NCI-H82 (cell line): ENCODE results near the gene CLRN2.
"Not testable (repeated sequence)": the region's sequence is repeated elsewhere in the genome, so short reads cannot be mapped to it uniquely, and the experiment has no call there.

Experiments
- DNase-seq: peaks from one replicate; lab custom pipeline; 2025; lab: John Stamatoyannopoulos, UW

CLRN2 gene

DNA sequence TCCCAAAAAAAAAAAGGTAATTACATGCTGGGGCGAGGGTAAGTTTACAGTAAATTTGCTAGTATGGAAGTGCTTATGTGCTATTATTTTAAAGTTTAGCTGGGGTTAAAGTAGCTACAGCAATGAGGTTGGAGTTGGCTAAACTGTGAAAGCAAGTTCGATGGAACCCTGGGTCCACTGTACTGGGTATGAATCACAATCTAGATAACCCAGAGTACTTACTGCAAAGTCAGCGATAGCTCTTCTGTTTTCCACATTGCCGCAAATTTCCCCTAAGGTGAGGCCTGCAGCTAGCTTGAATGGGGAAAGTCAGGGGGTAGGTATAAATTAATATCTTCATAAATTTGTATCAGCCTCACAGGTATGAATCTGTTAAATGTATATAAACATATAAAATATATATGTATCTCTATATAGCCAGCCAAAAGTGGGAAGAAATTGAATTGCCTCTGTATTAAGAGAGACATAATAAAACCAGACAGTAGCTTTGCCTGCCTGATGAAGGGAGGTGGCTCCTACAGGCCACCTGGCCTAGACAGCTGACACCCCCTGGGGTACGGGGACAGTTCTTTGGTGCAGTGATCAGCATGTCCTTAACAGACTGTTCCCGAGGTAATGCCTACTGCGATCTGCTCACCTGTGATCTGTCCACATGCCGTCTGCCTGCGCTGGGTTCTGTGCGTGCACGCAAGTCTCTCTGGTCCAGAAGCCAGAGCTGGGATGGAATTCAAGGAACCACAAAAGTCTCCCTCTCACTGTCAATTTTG is 30.6 kb downstream of the CLRN2 start:
- no peak for DNase-seq

DNA sequence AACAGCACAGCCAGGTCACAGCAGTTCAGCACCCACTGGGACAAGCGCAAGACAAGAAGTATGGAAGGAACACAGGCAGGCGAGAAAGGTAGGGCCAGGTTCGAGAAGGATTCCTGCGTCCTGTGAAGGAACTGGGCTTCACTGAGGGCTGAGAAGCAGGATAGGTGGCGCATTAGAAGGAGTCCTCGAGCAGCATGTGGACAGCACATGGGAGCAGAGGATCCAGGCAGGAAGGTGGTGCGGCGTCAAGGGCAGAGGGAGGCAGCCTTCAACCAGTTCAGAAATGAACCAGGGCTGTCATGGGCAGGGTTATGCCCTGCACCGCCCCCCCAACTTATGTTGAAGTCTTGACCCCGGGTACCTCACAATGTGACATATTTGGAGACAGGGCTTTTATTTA is 31.3 kb downstream of the CLRN2 start:
- no peak for DNase-seq

DNA sequence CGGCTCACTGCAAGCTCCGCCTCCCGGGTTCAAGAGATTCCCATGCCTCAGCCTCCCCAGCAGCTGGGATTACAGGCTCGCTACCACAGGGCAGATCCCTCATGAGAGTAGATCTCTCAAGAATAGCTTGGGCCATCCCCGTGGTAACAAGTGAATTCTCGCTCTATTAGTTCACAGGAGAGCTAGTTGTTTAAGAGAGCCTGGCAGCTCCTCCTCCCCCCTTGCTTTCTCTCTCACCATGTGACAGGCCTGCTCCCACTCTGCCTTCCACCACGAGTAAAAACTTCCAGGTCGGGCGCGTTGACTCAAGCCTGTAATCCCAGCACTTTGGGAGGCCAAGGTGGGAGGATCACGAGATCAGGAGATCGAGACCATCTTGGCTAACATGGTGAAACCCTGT is 31.7 kb downstream of the CLRN2 start:
- no peak for DNase-seq

DNA sequence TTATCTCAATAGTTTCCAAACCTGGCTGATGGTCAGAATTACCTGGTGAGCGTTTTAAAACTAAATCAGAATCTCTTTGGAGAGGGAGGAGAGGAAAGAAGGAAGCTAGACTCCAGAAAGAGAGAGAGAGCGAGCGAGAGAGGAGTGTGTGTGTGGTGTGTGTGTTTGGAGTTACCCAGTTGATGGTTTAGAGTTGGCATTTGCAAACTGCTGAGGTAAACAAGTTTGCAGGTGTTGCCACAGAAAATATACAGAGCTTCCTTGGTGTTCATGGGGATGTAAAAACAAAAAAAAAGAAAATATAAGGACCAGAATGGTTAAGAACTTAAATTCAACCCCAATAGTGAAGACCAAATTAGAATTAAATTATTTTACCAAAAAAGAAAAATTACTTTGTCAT is 35.6 kb downstream of the CLRN2 start:
- no peak for DNase-seq

DNA sequence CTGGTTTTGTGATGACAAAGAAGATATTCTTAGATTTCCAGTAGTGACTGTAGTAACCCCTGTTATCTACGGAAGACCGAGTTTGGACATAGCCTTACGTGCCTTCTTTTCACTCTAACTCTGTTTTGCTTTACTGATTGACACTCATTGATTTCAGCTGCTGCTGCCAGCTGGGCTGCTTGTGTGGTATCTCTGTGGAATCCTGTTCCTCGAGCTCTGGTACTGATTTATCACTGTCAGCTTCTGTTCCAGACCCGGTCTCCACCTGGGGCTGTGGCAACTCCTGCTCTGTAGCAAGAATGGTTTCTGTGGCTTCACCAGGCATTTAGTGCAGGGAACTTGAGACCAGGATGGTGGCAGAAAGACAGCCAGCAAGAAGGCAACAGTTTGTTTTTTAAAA is 37.5 kb downstream of the CLRN2 start:
- DNase-seq = no peak

DNA sequence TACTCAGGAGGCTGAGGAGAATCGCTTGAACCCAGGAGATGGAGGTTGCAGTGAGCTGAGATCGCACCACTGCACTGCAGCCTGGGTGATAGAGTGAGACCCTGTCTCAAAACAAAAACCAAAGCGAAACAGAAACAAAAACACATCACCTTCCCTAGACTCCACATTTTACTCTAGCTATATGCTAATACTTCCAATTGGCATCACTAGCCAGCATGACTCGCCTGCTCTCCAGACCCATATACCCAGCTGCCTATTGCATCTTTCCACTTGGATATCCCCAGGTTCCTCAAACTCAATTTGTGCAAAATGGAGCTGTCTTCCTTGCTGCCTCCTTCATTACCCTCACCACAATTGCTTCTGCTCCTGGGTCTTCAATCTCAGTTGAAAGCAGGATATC is 39.6 kb downstream of the CLRN2 start:
- DNase-seq = no peak

DNA sequence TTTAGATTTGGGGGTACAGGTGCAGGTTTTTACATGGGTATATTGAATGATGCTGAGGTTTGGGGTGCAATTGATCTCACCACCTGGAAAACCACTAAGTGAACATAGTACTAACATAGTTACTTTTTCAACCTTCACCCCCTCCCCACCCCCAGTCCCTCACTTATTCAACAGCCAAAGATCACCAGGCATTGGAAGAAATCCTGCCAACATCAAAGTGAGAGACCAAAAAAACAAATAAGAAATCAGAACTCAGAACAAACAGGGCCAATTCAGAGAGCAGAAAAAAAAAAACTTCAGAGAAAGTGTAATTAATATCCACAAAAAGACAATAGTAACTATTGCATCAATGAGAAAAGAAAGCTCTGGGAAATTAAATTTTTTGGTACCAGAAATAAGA is 41.5 kb downstream of the CLRN2 start:
- no peak for DNase-seq

DNA sequence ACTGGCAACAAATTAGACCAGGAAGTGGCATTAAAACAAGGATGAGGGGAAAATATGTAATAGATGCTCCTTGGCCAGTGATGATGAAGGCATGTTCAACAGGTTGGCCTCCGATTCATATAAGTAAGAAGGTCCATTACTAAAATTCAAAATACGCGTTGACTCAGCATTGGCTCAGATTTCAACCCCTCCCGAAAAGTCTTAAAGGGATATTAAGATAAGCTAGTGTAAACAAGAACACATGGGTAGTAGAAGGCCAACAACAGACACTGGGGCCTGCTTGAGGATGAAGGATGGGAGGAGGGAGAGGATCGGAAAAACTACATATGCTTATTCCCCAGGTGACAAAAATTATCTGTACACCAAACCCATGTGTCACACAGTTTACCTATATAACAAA is 42.9 kb downstream of the CLRN2 start:
- DNase-seq = peak; percentile 55

DNA sequence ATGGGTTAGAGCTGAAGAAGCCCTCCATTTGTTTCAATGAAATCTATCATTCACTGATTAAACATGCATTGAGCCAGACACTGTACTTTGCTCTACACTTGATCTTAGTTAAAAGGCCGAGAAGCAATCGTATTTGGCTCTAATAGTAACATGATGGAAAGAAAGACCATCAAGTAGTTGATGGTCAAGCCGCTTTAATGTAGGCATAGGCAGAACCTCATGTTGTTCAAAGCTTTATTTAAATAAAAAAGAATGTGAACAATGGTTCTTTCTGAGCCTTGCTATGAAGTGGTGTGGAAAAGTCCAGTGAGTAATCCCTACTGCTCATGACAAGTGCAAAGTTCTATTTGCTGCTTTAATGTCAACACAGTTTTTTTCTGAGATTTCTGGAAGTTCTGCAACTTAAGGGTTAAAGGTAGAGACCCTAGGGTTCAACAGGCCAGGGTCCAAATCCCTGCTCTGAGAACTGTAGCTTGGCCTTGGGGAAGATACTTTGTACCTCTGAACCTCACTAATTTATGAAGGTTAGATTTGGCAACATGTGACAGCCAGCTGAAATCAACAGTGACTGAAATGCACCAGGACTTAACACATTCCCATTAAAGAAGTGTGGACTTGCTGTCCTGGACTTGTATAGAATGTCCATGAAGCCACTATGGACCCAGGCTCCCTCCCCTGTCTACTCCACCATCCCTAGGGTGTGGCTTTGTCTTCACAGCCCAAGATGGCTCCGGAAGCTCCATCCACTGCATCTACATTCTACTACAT is 44.2 kb downstream of the CLRN2 start:
- no peak for DNase-seq

DNA sequence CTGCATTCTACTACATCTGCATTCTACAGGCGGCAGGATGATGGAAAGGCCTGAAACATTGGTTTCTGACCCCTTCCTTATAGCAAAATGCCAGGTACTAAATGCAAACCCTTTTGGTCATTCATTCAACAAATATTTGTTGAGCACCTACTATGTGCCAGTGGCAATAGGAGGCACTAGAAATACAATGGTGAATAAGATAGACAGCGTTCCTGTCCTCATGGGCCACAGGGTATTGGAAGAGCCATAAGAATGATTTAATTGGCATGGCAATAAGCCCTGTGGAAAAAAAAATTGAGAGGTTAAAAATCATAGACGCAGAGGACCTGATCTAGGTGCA is 44.7 kb downstream of the CLRN2 start:
- DNase-seq = no peak

DNA sequence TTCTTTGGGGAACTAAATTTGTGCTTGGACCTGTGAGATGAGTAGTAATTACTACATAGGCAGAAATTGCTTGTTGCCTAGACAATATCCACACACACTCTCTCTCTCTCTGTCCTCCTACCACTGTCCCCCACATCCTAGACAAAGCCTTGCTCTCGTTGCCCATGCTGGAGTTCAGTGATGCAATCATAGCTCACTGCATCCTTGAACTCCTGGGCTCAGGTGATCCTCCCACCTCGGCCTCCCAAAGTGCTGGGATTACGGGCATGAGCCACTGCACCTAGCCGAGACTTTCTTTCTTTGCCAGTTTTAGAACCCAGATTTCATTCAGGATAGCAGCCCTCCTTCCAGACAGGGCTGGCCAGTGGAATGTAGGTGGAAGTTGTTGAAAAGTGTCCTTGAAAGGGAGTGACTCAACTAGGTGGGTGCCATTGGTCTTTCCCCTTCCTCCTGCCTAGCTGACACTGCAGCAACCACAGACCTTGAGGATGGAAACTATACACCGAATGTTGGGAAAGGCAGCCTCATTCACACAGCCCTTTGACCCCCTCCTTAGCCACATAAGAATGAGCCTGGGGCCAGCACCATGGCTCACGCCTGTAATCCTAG is 45.2 kb downstream of the CLRN2 start:
- no peak for DNase-seq

DNA sequence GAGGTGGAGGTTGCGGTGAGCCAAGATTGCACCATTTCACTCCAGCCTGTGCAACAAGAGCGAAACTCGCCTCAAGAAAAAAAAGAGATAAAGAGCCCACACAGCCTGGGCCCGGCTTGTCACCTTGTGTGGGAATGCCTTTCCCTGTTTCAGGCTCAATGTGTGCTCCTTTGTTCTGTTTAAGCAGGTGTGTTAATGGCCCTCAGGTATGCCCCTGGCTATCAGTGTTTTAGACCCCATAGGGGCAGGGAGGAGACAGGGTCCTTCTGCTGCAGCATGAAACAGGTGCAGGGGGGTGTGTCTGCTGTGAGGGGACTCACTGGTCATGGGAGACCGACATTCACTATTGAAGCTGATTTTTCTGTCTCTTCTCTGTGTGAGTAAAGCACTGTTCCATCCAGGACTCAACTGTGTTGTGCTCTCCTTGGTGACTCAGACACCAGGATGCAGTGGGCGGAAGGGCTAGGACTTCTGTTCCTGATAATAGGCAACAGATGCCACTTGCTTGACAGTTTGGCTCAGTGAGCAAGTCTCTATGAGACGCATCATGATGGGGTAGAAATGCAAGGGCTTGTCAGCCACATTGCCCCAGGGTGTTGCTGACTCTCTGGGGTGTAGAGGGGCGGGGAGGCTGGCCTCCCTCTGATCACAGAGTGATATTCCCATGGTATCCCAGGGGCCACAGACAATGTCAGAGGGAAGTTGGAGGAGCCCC is 46.4 kb downstream of the CLRN2 start:
- no peak for DNase-seq

DNA sequence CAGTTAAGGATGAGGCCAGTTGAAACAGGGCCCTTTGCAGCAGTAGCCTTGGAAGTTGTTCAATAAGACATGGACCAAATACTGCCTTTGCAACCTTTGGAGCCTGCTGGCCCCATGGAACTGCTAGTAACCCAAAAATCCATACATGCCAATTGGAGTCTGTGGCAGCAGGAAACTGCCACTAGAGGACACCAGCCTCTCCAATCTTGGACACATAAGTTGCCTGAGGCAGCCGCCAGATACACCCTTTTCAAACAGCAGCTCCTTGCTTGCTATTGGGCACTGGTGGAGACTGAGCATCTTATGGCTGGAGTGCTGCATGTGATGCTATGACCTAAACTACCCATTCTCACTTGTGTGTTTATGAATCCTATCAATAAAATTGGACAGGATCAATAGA is 47.2 kb downstream of the CLRN2 start:
- no peak for DNase-seq

DNA sequence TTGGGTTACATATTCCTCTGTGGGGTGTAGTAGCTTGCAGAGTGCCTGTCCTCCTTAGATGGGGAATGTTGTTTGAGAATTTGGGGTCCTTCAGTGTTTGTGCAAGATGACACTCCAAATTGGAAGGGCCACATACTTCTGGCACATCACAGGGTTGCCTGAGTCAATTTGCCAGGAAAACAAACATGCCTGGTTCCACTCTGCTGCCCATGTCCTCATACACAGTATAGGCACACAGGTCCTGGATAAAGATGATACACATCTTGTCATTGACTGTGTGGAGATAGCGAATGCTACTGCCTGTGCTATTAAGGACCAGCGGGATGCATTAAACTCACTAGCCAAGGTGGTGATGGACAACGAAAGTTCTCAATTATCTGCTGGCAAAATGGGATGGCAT is 50.9 kb downstream of the CLRN2 start:
- DNase-seq = no peak

DNA sequence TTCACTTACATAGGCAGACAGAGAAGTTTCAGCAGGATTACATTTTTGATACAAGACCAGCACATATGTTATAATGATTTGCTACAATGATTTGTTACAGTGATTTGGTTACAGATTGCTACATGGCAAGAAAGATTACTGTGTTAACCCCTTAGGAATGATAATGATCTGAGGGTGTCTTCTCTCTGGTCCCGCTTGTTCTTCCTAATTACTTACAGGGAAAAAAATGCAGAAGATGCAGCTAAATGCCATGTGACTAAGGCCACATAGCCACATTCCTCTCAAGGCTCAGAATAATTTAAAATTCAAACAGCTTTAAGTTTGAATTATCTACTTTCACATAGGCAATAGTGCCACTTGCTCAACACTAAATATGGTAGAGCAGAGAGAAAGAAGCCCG is 52.3 kb downstream of the CLRN2 start:
- DNase-seq = no peak

DNA sequence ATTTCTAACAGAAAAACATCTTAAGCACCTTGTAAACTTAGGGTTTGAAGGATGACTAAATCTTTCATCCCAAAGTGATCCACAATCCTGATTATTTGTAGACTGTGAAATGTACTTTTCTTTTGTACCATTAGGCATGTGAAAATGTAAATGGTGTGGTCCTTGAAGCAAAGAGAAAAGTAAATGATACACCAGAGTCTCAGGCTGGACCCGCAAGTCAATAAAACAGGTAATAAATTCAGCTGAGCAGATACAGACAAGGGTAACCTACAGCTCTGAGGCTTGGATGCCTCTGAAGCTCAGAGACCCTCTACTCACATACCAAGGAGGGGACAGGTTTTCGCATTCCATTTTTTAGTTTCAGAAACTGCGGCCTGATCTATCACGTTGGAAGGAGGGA is 59.2 kb downstream of the CLRN2 start:
- no peak for DNase-seq

DNA sequence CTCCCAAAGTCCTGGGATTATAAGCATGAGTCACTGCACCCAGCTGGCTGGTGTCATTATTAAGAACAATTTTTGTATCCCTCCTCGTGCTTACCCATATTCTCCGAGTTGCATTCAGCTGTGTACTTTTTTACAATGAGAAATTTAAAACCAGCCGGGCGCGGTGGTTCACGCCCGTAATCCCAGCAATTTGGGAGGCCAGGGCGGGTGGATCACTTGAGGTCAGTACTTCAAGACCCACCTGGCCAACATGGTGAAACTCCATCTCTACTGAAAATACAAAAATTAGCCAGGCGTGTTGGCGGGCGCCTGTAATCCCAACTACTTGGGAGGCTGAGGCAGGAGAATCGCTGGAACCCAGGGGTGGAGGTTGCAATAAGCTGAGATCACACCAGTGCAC is 60.2 kb downstream of the CLRN2 start:
- not testable (repeated sequence) for DNase-seq
